B cell (primary cell): ENCODE data around the gene RPL29.

Source experiments
- EZH2 ChIP-seq: IDR thresholded peaks from 2 replicates; pipeline ENCODE4 v1.6.1; 2012; ENCODE audit warnings: borderline replicate concordance, low read depth, mild to moderate bottlenecking, moderate library complexity, low read length; ENCODE audit not compliant: insufficient read depth, poor library complexity, severe bottlenecking
- TF ChIP-seq, protein P1 (sequence below): fragments of 200-600 bp; IDR thresholded peaks from one replicate; pipeline ENCODE4 v1.8.0; 2022; ENCODE audit warnings: antibody characterized with exemption, mild to moderate bottlenecking

DNA sequence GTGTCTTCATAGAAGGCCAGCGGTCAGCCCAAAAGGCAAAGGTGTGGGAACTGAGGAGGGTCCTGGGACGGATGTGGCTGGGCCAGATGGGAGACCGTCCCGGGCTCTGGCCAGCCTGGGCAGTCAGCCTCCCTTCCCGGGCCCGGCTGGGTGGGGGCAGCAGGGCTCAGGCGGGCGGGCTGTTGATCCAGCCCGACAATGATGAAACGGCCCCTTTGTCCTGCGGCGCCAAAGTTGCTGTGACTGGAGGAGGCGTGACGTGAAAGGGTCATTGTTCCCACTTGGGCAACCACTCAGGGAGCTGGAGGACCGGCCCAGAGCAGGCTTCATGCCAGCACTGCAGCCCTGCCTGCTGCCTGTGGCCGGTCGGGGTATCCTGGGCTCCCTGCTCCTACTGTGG is 44.2 kb upstream of the RPL29 start:
- no peak for TF ChIP-seq EZH2
- TF ChIP-seq, protein P1, sequence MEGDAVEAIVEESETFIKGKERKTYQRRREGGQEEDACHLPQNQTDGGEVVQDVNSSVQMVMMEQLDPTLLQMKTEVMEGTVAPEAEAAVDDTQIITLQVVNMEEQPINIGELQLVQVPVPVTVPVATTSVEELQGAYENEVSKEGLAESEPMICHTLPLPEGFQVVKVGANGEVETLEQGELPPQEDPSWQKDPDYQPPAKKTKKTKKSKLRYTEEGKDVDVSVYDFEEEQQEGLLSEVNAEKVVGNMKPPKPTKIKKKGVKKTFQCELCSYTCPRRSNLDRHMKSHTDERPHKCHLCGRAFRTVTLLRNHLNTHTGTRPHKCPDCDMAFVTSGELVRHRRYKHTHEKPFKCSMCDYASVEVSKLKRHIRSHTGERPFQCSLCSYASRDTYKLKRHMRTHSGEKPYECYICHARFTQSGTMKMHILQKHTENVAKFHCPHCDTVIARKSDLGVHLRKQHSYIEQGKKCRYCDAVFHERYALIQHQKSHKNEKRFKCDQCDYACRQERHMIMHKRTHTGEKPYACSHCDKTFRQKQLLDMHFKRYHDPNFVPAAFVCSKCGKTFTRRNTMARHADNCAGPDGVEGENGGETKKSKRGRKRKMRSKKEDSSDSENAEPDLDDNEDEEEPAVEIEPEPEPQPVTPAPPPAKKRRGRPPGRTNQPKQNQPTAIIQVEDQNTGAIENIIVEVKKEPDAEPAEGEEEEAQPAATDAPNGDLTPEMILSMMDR: no peak
